NB4 (cell line): ENCODE results near the gene CNTN4.

Experiments
- MYC ChIP-seq: IDR thresholded peaks from 2 replicates; pipeline ENCODE4 v1.6.1; 2011; ENCODE audit warnings: low read depth, low read length
- POLR2A ChIP-seq: IDR thresholded peaks from 2 replicates; pipeline ENCODE4 v1.6.1; 2011; ENCODE audit warnings: mild to moderate bottlenecking; ENCODE audit not compliant: insufficient read length; ENCODE audit errors: extremely low read depth
- TF ChIP-seq, protein P1 (sequence below): IDR thresholded peaks from one replicate; pipeline ENCODE4 v1.5.1; 2012; ENCODE audit warnings: low read depth, low read length

DNA sequence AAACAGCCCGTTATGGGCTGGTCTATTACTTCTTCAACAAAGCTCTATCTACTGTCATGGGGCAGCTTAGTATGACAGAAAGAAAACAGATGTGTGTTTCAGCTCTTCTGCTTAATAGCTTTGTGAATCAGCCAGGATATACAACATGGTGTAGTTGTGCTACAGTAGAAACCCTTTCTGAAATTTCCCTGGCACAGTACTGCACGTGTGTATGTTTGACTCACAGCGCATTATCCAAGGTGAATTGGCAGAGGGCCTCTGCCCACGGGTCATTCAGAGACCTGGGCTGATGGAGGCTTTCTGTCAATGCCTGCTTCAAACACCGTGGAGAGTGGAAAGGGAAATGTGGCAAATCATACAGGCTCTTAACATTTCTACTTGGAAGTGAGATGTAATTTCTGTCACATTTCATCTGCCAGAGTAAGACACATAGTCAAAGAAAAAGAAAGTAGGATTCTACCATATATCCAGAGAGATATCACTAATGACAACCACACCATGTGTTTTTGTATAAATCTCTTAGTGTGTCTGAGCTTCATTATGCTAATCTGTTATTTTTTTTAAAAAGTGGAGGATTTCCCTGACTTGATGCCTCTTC, 505.1 kb downstream of the CNTN4 start:
- TF ChIP-seq MYC: no peak
- TF ChIP-seq, protein P1, sequence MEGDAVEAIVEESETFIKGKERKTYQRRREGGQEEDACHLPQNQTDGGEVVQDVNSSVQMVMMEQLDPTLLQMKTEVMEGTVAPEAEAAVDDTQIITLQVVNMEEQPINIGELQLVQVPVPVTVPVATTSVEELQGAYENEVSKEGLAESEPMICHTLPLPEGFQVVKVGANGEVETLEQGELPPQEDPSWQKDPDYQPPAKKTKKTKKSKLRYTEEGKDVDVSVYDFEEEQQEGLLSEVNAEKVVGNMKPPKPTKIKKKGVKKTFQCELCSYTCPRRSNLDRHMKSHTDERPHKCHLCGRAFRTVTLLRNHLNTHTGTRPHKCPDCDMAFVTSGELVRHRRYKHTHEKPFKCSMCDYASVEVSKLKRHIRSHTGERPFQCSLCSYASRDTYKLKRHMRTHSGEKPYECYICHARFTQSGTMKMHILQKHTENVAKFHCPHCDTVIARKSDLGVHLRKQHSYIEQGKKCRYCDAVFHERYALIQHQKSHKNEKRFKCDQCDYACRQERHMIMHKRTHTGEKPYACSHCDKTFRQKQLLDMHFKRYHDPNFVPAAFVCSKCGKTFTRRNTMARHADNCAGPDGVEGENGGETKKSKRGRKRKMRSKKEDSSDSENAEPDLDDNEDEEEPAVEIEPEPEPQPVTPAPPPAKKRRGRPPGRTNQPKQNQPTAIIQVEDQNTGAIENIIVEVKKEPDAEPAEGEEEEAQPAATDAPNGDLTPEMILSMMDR: no peak
- no peak for TF ChIP-seq POLR2A
